CD8-positive, alpha-beta memory T cell (primary cell): Measurements from ENCODE around the gene RCAN3. TPM values are rescaled to one million over a fixed set of nuclear protein-coding genes. Genes with fewer than 3 reads are reported as not detected.

Experiments used
- CTCF ChIA-PET: fragments of 350-600 bp; sonication (Branson Sonifier 250); formaldehyde crosslinking; loops from one replicate; lab custom pipeline; 2021; ENCODE audit warnings: antibody characterized with exemption; lab: Charles Lee
- POLR2A ChIA-PET: fragments of 350-600 bp; sonication (Branson Sonifier 250); formaldehyde crosslinking; loops from one replicate; lab custom pipeline; 2021; ENCODE audit warnings: antibody characterized with exemption; lab: Charles Lee
- DNase-seq, 5 donors: peaks; one replicate each; pipeline versions ENCODE4 v3.0.0 to v3.0.0-alpha.2; 2020 to 2022; ENCODE audit warnings: mixed read lengths in 1 of 5
- H3K27ac ChIP-seq: one replicate; pipeline ENCODE4 v1.7.0; 2013; ENCODE audit warnings: low read depth, mild to moderate bottlenecking, low read length, moderate library complexity
- H3K27me3 ChIP-seq: 2 replicates; pipeline ENCODE4 v1.7.0; 2013; ENCODE audit warnings: low read length, mild to moderate bottlenecking; ENCODE audit not compliant: insufficient read depth, poor library complexity, severe bottlenecking
- H3K36me3 ChIP-seq: 2 replicates; pipeline ENCODE4 v1.7.0; 2013; ENCODE audit warnings: mild to moderate bottlenecking, low read length, moderate library complexity; ENCODE audit not compliant: insufficient read depth
- H3K4me1 ChIP-seq: 2 replicates; pipeline ENCODE4 v1.7.0; 2013; ENCODE audit warnings: mild to moderate bottlenecking, low read length, moderate library complexity; ENCODE audit not compliant: insufficient read depth
- H3K4me3 ChIP-seq: 2 replicates; pipeline ENCODE4 v1.7.0; 2013; ENCODE audit warnings: mild to moderate bottlenecking, low read length
- H3K9me3 ChIP-seq: 2 replicates; pipeline ENCODE4 v1.7.0; 2013; ENCODE audit warnings: mild to moderate bottlenecking, low read length
- H3K27ac Mint-ChIP-seq, 8 donors: one replicate each; pipeline ENCODE4 v1.8.0; 2020 to 2021; ENCODE audit warnings: mixed read lengths in 8 of 8, mild to moderate bottlenecking in 6 of 8, inconsistent platforms in 3 of 8, moderate library complexity in 3 of 8
- H3K27me3 Mint-ChIP-seq, 2 donors: one replicate each; pipeline ENCODE4 v1.8.0; 2020 to 2021; ENCODE audit warnings: mixed read lengths in 2 of 2, mild to moderate bottlenecking in 1 of 2, moderate library complexity in 1 of 2
- H3K36me3 Mint-ChIP-seq, 3 donors: one replicate each; pipeline ENCODE4 v1.8.0; 2020 to 2021; ENCODE audit warnings: mixed read lengths in 3 of 3, inconsistent platforms in 1 of 3, mild to moderate bottlenecking in 1 of 3
- H3K4me1 Mint-ChIP-seq, 3 donors: one replicate each; pipeline ENCODE4 v1.8.0; 2020 to 2021; ENCODE audit warnings: mixed read lengths in 3 of 3, inconsistent platforms in 1 of 3, mild to moderate bottlenecking in 1 of 3
- H3K4me3 Mint-ChIP-seq, 7 donors: one replicate each; pipeline ENCODE4 v1.8.0; 2020 to 2021; ENCODE audit warnings: mixed read lengths in 7 of 7, mild to moderate bottlenecking in 6 of 7, moderate library complexity in 4 of 7, inconsistent platforms in 2 of 7
- H3K9me3 Mint-ChIP-seq, 5 donors: one replicate each; pipeline ENCODE4 v1.8.0; 2020 to 2022; ENCODE audit warnings: mixed read lengths in 5 of 5, mild to moderate bottlenecking in 3 of 5, moderate library complexity in 2 of 5, inconsistent platforms in 1 of 5
- polyA plus RNA-seq: library from polyadenylated mRNA; unstranded; fragments of 300-500 nt; fragmentation: Illumina TruSeq; gene quantifications from one replicate; pipeline ENCODE4 v1.2.3, GENCODE V29; 2021
- total RNA-seq, 2 experiments: library from RNA; stranded (reverse); gene quantifications; one replicate each; pipeline ENCODE4 v1.2.3, GENCODE V29; 2021

Gene RCAN3
- total and polyA plus RNA-seq, 3 experiments from 2014 or later: 62.6 to 66.7 (median 64.0) TPM

GRCh38 chr1:24475700-24476099 lies 26.9 kb upstream of the RCAN3 start:
- peak in 1 of 5 donors; percentile 50 for DNase-seq
- Histone ChIP-seq H3K27ac (no peak overlapping the region), H3K36me3 (no peaks in the 10 kb centered on the region), H3K4me3 (no peak overlapping the region), H3K9me3 (no peaks in the 10 kb centered on the region), H3K27me3 (no peaks in the 10 kb centered on the region), H3K4me1 (peaks cover 11% of the 10 kb centered on the region)
- Mint-ChIP-seq H3K27ac (peak overlapping the region in 1 of 8 donors; percentile 26), H3K9me3 (no peaks in the 10 kb centered on the region), H3K27me3 (no peaks in the 10 kb centered on the region), H3K4me3 (no peak overlapping the region), H3K4me1 (peaks cover under 1 to 18% (median 9%) of the 10 kb centered on the region in 3 donors), H3K36me3 (peaks cover 0 to 6% (median 4%) of the 10 kb centered on the region in 3 donors)
- POLR2A ChIA-PET: no interaction called here
- CTCF ChIA-PET: interaction anchor here (2.1 kb wide), 1 partner anchor 51 kb away, joined by 5 read pairs; no protein-coding TSS in a partner anchor

- Mint-ChIP-seq H3K36me3 (peaks cover 0 to 6% (median 4%) of the 10 kb centered on the region in 3 donors), H3K27me3 (no peaks in the 10 kb centered on the region), H3K4me3 (no peak overlapping the region), H3K4me1 (peaks cover 9 to 23% (median 17%) of the 10 kb centered on the region in 3 donors), H3K27ac (peak overlapping the region in 1 of 8 donors; percentile 23), H3K9me3 (no peaks in the 10 kb centered on the region)
- Histone ChIP-seq H3K4me1 (peaks cover 19% of the 10 kb centered on the region), H3K27ac (no peak overlapping the region), H3K9me3 (no peaks in the 10 kb centered on the region), H3K36me3 (no peaks in the 10 kb centered on the region), H3K4me3 (no peak overlapping the region), H3K27me3 (no peaks in the 10 kb centered on the region)
- POLR2A ChIA-PET: interaction anchor here (1.0 kb wide), 1 partner anchor 10 kb away, joined by 4 read pairs; no protein-coding TSS in a partner anchor
- CTCF ChIA-PET: no interaction called here
- DNase-seq: no peak
These were observed 26.1 kb upstream of the RCAN3 start for GRCh38 chr1:24476571-24476970.

- H3K36me3 ChIP-seq: no peaks in the 10 kb centered on the region
- peaks cover 0 to 6% (median 2%) of the 10 kb centered on the region in 3 donors for H3K36me3 Mint-ChIP-seq
- H3K4me1 Mint-ChIP-seq: peaks cover 17 to 30% (median 25%) of the 10 kb centered on the region in 3 donors
- peak overlapping the region in 4 of 8 donors; percentile 14 to 82 (median 66) for H3K27ac Mint-ChIP-seq
- H3K9me3 ChIP-seq: no peaks in the 10 kb centered on the region
- no peaks in the 10 kb centered on the region for H3K27me3 Mint-ChIP-seq
- no peak overlapping the region for H3K27ac ChIP-seq
- H3K4me3 ChIP-seq: no peak overlapping the region
- no peaks in the 10 kb centered on the region for H3K27me3 ChIP-seq
- POLR2A ChIA-PET: interaction anchor here (1.0 kb wide), 1 partner anchor 10 kb away, joined by 4 read pairs; no protein-coding TSS in a partner anchor
- H3K9me3 Mint-ChIP-seq: no peaks in the 10 kb centered on the region
- peaks cover 27% of the 10 kb centered on the region for H3K4me1 ChIP-seq
- CTCF ChIA-PET: interaction anchor here (0.7 kb wide), 1 partner anchor 62 kb away, joined by 3 read pairs; the partner anchor contains the start of gene NIPAL3
- no peak for DNase-seq
- no peak overlapping the region for H3K4me3 Mint-ChIP-seq
These were observed 25.3 kb upstream of the RCAN3 start for GRCh38 chr1:24477309-24477708.

DNA sequence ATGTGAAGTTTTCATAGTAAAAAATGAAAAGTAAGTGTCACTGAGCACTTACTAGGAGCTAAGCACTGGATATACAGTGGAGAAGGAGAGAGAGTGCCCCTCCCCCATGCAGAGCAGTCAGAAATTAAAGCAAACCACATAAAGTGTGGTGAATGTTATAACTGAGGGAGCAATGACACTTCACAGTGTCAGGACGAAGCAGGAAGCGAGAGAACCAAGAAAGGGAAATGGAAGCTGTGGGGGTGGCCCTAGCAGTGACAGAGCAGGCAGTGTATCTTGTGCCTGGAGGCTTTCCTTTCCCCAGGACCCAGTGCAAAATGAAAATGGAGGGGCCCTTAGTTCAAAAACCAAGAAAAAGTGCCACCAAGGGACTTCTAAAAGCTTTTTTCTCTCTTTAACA lies 21.5 kb upstream of the RCAN3 start:
- Mint-ChIP-seq H3K27me3 (peaks cover 0 to 2% of the 10 kb centered on the region in 2 donors), H3K4me3 (peak overlapping the region; percentile 44 to 84 (median 83)), H3K9me3 (no peaks in the 10 kb centered on the region), H3K4me1 (peaks cover 50 to 65% (median 51%) of the 10 kb centered on the region in 3 donors), H3K36me3 (peaks cover 0 to 6% (median 2%) of the 10 kb centered on the region in 3 donors), H3K27ac (peak overlapping the region; percentile 94 to 99 (median 98))
- H3K36me3 ChIP-seq: no peaks in the 10 kb centered on the region
- ChIA-PET CTCF (interaction anchor here (1.2 to 1.9 kb wide), 9 partner anchors 9 to 106 kb away, joined by 3 to 8 read pairs (median 5); partner anchors contain the start of genes NIPAL3 and RCAN3), POLR2A (interaction anchor here (0.6 to 4.3 kb wide), 7 partner anchors 21 to 541 kb away, joined by 3 to 38 read pairs (median 3); partner anchors contain the start of genes RCAN3 and STPG1)
- DNase-seq: peak; percentile 6 to 77 (median 52)
- H3K27me3 ChIP-seq: no peaks in the 10 kb centered on the region
- no peaks in the 10 kb centered on the region for H3K9me3 ChIP-seq
- peak overlapping the region; percentile 32 for H3K27ac ChIP-seq
- H3K4me1 ChIP-seq: peaks cover 64% of the 10 kb centered on the region
- H3K4me3 ChIP-seq: peak overlapping the region; percentile 32

DNA sequence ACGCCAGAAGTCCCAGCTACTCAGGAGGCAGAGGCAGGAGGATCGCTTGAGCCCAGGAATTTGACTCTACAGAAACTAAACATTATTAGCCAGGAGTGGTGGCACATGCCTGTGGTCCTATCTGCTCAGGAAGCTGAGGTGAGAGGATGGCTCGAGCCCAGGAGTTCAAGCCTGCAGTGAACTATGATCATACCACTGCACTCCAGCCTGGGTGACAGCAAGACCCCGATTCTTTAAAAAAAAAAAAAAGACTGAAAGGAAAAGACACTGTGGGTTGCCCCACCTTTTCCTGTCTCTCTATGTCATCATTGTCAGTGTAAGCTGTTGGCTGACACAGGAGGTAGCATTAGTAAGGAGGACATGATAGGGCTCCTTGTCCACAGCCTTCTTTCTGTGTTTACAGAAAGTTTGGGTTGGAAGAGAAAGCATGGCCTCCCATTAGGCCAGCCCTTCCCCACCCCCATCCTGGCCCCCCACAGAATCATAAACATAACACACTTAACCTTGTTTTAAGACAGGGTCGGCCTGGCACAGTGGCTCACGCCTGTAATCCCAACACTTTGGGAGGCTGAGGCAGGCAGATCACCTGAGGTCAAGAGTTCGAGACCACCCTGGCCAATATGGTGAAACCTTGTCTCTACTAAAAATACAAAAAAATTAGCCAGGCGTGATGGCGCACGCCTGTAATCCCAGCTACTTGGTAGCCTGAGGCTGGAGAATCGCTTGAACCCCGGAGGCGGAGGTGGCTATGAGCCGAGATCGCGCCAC lies 20.6 kb upstream of the RCAN3 start:
- ChIA-PET POLR2A (interaction anchor here (0.7 to 4.3 kb wide), 6 partner anchors 11 to 950 kb away, joined by 3 to 38 read pairs (median 6); partner anchors contain the start of genes RCAN3 and STPG1), CTCF (interaction anchor here (1.2 to 1.9 kb wide), 9 partner anchors 8 to 105 kb away, joined by 3 to 8 read pairs (median 5); partner anchors contain the start of genes NIPAL3 and RCAN3)
- peaks cover 0 to 2% of the 10 kb centered on the region in 2 donors for H3K27me3 Mint-ChIP-seq
- no peaks in the 10 kb centered on the region for H3K9me3 Mint-ChIP-seq
- peak; percentile 6 to 79 (median 60) for DNase-seq
- peak overlapping the region; percentile 38 to 84 (median 83) for H3K4me3 Mint-ChIP-seq
- peak overlapping the region; percentile 32 for H3K27ac ChIP-seq
- peaks cover 0 to 4% (median 2%) of the 10 kb centered on the region in 3 donors for H3K36me3 Mint-ChIP-seq
- H3K9me3 ChIP-seq: no peaks in the 10 kb centered on the region
- peak overlapping the region; percentile 32 for H3K4me3 ChIP-seq
- H3K27me3 ChIP-seq: no peaks in the 10 kb centered on the region
- no peaks in the 10 kb centered on the region for H3K36me3 ChIP-seq
- H3K4me1 ChIP-seq: peaks cover 73% of the 10 kb centered on the region
- H3K4me1 Mint-ChIP-seq: peaks cover 59 to 74% (median 60%) of the 10 kb centered on the region in 3 donors
- H3K27ac Mint-ChIP-seq: peak overlapping the region; percentile 94 to 99 (median 98)

DNA sequence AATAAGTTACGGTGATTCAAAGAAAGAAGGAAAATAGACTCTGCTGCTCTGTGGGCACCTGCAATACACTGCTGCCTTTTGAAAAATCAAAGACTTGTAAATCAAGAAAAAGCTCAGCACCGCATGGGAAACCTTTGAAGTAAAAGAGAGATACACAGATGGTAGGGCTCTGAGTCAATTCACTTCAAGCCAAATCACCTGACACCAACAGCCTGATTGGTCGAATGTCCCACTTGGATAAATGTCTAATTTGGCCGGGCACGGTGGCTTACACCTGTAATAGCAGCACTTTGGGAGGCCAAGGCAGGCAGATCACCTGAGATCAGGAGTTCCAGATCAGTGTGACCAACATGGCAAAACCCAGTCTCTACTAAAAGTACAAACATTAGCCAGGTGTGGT lies 19.2 kb upstream of the RCAN3 start:
- CTCF ChIA-PET: interaction anchor here (1.0 to 2.2 kb wide), 3 partner anchors 19 to 104 kb away, joined by 3 to 10 read pairs (median 5); partner anchors contain the start of genes NIPAL3 and RCAN3
- H3K36me3 Mint-ChIP-seq: no peaks in the 10 kb centered on the region
- peaks cover 87% of the 10 kb centered on the region for H3K4me1 ChIP-seq

DNA sequence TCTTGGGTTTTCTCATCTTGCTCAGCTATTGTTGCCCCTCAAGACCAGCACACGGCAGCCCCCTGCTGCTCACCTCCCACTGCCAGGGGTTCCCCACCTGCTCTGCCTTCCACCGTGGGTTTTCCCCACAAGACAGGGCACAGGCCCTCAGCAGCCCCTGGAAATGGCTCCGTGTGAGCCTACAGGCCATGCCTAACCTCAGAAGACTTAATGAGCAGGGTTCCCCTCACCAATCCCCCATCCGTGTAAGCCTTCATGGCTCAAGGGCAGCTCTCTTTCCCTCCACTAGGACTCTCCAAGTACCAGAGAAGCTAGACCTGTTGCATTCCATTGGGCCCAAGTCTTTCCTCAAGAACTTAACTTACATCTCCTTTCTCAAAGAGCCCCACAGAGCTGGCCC lies 18.4 kb upstream of the RCAN3 start:
- Histone ChIP-seq H3K27me3 (no peaks in the 10 kb centered on the region), H3K36me3 (no peaks in the 10 kb centered on the region), H3K27ac (no peak overlapping the region), H3K4me1 (peaks cover 94% of the 10 kb centered on the region), H3K4me3 (peak overlapping the region; percentile 17), H3K9me3 (no peaks in the 10 kb centered on the region)
- Mint-ChIP-seq H3K27ac (peak overlapping the region; percentile 70 to 98 (median 81)), H3K36me3 (no peaks in the 10 kb centered on the region), H3K4me3 (peak overlapping the region in 5 of 7 donors; percentile 10 to 61 (median 59)), H3K4me1 (peaks cover 65 to 86% (median 74%) of the 10 kb centered on the region in 3 donors), H3K27me3 (peaks cover 0 to 2% of the 10 kb centered on the region in 2 donors), H3K9me3 (no peaks in the 10 kb centered on the region)
- POLR2A ChIA-PET: interaction anchor here (0.7 to 4.3 kb wide), 2 partner anchors 18 to 282 kb away, joined by 3 to 38 read pairs; partner anchors contain the start of gene RCAN3
- no peak for DNase-seq
- CTCF ChIA-PET: interaction anchor here (1.0 to 2.2 kb wide), 4 partner anchors 18 to 103 kb away, joined by 3 to 10 read pairs (median 4); partner anchors contain the start of genes NIPAL3 and RCAN3

More for the DNA sequence above, 19.2 kb upstream of the RCAN3 start:
- peaks cover 65 to 81% (median 68%) of the 10 kb centered on the region in 3 donors for H3K4me1 Mint-ChIP-seq
- H3K27ac ChIP-seq: no peak overlapping the region
- peak in 1 of 5 donors; percentile 75 for DNase-seq
- no peaks in the 10 kb centered on the region for H3K27me3 ChIP-seq
- peak overlapping the region; percentile 18 for H3K4me3 ChIP-seq
- H3K27me3 Mint-ChIP-seq: peaks cover 0 to 2% of the 10 kb centered on the region in 2 donors
- peak overlapping the region in 6 of 7 donors; percentile 32 to 59 (median 38) for H3K4me3 Mint-ChIP-seq
- H3K9me3 ChIP-seq: no peaks in the 10 kb centered on the region
- POLR2A ChIA-PET: interaction anchor here (4.3 kb wide), 1 partner anchor 18 kb away, joined by 38 read pairs; the partner anchor contains the start of gene RCAN3
- H3K9me3 Mint-ChIP-seq: no peaks in the 10 kb centered on the region
- H3K27ac Mint-ChIP-seq: peak overlapping the region; percentile 81 to 98 (median 90)
- no peaks in the 10 kb centered on the region for H3K36me3 ChIP-seq
